Measurements from ENCODE around the gene IL9R. TPM values are rescaled to one million over a fixed set of nuclear protein-coding genes. Genes with fewer than 3 reads are reported as not detected.
"Not testable (repeated sequence)": the region's sequence is repeated elsewhere in the genome, so short reads cannot be mapped to it uniquely, and the experiment has no call there.

Gene IL9R
- total and polyA plus RNA-seq, 12 donors: 0.07 to 0.43 (median 0.32) TPM; not detected in 9

DNA sequence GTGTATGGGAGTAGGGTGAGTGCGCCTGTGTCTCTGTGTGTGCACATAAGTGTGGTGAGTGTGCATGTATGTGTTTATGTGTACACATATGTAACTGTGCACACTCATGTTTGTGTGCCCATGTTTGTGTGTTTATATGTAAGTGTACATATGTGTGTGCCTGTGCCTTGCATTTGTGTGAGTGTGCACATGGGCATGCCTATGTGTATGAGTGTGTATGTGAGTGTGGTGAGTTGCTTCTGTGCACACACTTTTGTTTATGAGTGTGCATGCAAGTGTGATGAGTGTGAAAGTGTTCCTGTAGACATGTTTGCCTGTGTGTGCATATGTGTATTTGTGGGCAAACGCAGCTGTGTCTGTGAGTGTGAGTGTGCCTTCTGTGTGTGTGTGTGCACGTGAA lies 7.2 kb downstream of the IL9R start:
- H3K36me3 ChIP-seq (replicated peaks in 1 of 2): no peaks in the 10 kb centered on the region
- no peak for DNase-seq
- no peak overlapping the region for H3K4me3 ChIP-seq
- no peaks in the 10 kb centered on the region for H3K27me3 ChIP-seq
- H3K4me1 ChIP-seq (replicated peaks in 1 of 2): no peaks in the 10 kb centered on the region
- TF ChIP-seq CTCF (IDR thresholded peaks at IDR 0.05): no peak
- TF ChIP-seq POLR2A (IDR thresholded peaks at IDR 0.05): no peak
- WGBS, 4 donors: 75 to 88% (median 83%) methylated on average over 3 of the region's 3 CpGs
- no peaks in the 10 kb centered on the region for H3K9me3 ChIP-seq (replicated peaks in 1 of 3)
- intact Hi-C loops (cut with DNase I): no loop called here
- no peak overlapping the region for H3K27ac ChIP-seq

- no peak for DNase-seq
- WGBS, 4 donors: 68 to 84% (median 76%) methylated on average over 5 to 6 of the region's 6 CpGs
- Histone ChIP-seq H3K4me1 (replicated peaks in 1 of 2) (no peaks in the 10 kb centered on the region), H3K4me3 (no peak overlapping the region), H3K9me3 (replicated peaks in 1 of 3) (no peaks in the 10 kb centered on the region), H3K27me3 (no peaks in the 10 kb centered on the region), H3K27ac (no peak overlapping the region), H3K36me3 (replicated peaks in 1 of 2) (no peaks in the 10 kb centered on the region)
- intact Hi-C loops (cut with DNase I): no loop called here
- no peak for TF ChIP-seq CTCF (IDR thresholded peaks at IDR 0.05)
- no peak for TF ChIP-seq POLR2A (IDR thresholded peaks at IDR 0.05)
Observed at GRCh38 chrX:156005144-156005543, 7.6 kb downstream of the IL9R start.

DNA sequence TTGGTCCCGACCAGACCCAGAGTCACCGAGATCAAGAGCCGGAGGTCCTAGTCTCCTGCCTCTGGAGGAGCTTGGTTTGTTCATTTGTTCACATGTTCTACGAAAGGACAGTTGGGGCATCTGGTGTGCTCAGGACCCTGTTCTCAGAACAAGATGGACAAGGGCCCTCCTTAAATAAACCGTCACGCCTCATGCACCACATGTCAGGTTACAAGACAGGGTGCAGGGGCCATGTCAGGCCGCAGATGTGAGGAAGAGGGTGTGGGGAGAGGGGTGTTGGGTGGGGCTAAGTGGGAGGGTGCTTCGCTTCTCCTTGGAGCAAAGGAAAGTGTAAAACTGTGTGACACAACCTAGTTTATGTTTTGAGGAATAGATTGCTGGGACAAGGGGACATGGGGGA lies 9.0 kb downstream of the IL9R start:
- intact Hi-C loops (cut with DNase I); H3K36me3 ChIP-seq (replicated peaks in 1 of 2); H3K27me3 ChIP-seq; H3K9me3 ChIP-seq (replicated peaks in 1 of 3); H3K4me3 ChIP-seq; H3K4me1 ChIP-seq (replicated peaks in 1 of 2); H3K27ac ChIP-seq; DNase-seq: not testable (repeated sequence)
- WGBS, 4 donors: 71 to 80% (median 75%) methylated on average over 5 to 8 of the region's 8 CpGs

- H3K36me3 ChIP-seq (replicated peaks in 1 of 2); H3K4me3 ChIP-seq; H3K27ac ChIP-seq; H3K27me3 ChIP-seq; H3K9me3 ChIP-seq (replicated peaks in 1 of 3); DNase-seq; H3K4me1 ChIP-seq (replicated peaks in 1 of 2); intact Hi-C loops (cut with DNase I): not testable (repeated sequence)
- 80 to 100% (median 87%) methylated on average over 2 to 6 of the region's 7 CpGs for WGBS, 4 donors
Observed at GRCh38 chrX:156008379-156008778, 10.9 kb downstream of the IL9R start.

DNA sequence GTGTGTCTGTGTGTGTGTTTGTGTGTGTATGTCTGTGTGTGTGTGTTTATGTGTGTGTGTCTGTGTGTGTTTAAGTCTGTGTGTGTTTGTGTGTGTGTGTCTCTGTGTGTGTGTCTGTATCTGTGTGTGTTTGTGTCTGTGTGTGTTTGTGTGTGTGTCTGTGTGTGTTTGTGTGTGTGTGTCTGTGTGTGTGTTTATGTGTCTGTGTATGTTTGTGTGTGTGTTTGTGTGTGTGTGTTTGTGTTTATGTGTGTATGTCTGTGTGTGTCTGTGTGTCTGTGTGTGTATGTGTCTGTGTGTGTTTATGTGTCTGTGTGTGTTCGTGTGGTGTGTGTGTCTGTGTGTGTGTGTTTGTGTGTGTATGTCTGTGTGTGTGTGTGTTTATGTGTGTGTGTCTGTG lies 11.4 kb downstream of the IL9R start:
- WGBS, 4 donors: 44 to 77% (median 68%) methylated on average over 1 of the region's 1 CpG
- Histone ChIP-seq H3K4me1 (replicated peaks in 1 of 2) (no peaks in the 10 kb centered on the region), H3K27me3 (no peaks in the 10 kb centered on the region), H3K9me3 (replicated peaks in 1 of 3) (no peaks in the 10 kb centered on the region), H3K4me3 (no peak overlapping the region), H3K27ac (no peak overlapping the region), H3K36me3 (replicated peaks in 1 of 2) (no peaks in the 10 kb centered on the region)
- intact Hi-C loops (cut with DNase I): no loop called here
- TF ChIP-seq CTCF (IDR thresholded peaks at IDR 0.05) (no peak), POLR2A (IDR thresholded peaks at IDR 0.05) (no peak)
- DNase-seq: no peak

- H3K4me3 ChIP-seq; H3K9me3 ChIP-seq (replicated peaks in 1 of 3); H3K27ac ChIP-seq; H3K4me1 ChIP-seq (replicated peaks in 1 of 2); DNase-seq; H3K36me3 ChIP-seq (replicated peaks in 1 of 2); intact Hi-C loops (cut with DNase I); H3K27me3 ChIP-seq: not testable (repeated sequence)
- 76 to 95% methylated on average over 3 to 7 of the region's 9 CpGs; no CpG with 5 or more reads in 2 of the 4 donors for WGBS, 4 donors
Observed at GRCh38 chrX:156009691-156010090, 12.2 kb downstream of the IL9R start.

DNA sequence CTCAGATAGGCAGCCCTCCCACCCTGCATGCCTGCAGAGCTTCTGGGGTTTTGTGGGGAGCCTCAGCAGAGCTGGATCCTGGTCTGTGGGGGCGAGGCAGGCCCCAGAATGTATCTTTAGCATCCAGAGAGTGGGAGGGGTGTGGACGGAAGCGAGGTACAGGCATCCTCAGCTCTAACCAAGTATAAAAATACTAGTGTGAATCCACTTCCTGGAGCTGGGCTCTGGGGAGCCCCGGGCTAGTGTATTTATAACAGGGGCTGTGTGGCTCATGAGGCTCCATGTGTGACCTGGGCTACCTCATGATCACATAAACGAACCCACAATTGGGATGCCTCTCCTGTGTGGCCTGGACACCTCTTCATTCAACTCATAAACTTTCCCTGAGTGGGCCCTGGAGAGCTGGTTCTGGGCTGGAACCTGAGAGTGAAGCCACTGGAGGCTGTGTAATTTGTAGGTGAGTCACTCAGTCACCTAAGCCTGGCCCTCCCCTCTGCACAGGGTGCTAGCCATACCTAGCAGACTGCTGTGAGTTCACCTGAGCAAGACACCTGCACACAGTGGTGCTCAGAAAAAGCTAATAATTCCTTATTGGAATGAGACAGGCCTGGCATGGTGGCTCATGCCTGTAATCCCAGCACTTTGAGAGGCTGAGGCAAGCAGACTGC lies 15.9 kb downstream of the IL9R start:
- intact Hi-C loops (cut with DNase I); H3K36me3 ChIP-seq (replicated peaks in 1 of 2): not testable (repeated sequence)
- WGBS, 4 donors: 67% methylated on average over 1 of the region's 5 CpGs; no CpG with 5 or more reads in 3 of the 4 donors

DNA sequence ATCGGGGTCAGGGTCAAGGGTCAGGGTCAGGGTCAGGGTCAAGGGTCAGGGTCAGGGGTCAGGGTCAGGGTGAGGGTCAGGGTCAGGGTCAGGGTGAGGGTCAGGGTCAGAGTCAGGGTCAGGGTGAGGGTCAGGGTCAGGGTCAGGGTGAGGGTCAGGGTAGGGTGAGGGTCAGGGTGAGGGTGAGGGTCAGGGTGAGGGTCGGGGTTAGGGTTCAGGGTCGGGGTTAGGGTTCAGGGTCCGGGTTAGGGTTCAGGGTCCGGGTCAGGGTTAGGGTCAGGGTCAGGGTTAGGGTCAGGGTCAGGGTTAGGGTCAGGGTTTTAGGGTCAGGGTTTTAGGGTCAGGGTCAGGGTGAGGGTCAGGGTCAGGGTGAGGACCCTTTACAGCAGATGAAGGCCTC lies 22.4 kb downstream of the IL9R start:
- WGBS, 4 donors: 71 to 79% (median 76%) methylated on average over 4 to 5 of the region's 5 CpGs; no CpG with 5 or more reads in 1 of the 4 donors
- H3K9me3 ChIP-seq (replicated peaks in 1 of 3); intact Hi-C loops (cut with DNase I); DNase-seq; H3K27ac ChIP-seq; H3K4me3 ChIP-seq; H3K4me1 ChIP-seq (replicated peaks in 1 of 2); H3K27me3 ChIP-seq; H3K36me3 ChIP-seq (replicated peaks in 1 of 2): not testable (repeated sequence)

More for the DNA sequence above, 15.9 kb downstream of the IL9R start:
- DNase-seq; H3K4me3 ChIP-seq; H3K27ac ChIP-seq; H3K9me3 ChIP-seq (replicated peaks in 1 of 3); H3K4me1 ChIP-seq (replicated peaks in 1 of 2); H3K27me3 ChIP-seq: not testable (repeated sequence)

Measured in adrenal gland (tissue), 12 donors.